Heart left ventricle (tissue), 13 donors: Measurements from ENCODE around the gene IL36B.

Source experiments
- POLR2A ChIP-seq, 2 donors: fragments of 450-650 bp; IDR thresholded peaks; one replicate each; pipeline ENCODE4 v1.6.1; 2017; ENCODE audit warnings: antibody characterized with exemption in 2 of 2, mild to moderate bottlenecking in 2 of 2, moderate library complexity in 2 of 2
- TF ChIP-seq, protein P1 (sequence below), 12 donors: fragments of 200-600 bp; sonication (generic) in 4 of 12; IDR thresholded peaks; one replicate each; pipeline versions ENCODE4 v1.5.0 to v1.8.0; 2018 to 2022; ENCODE audit warnings: antibody characterized with exemption in 12 of 12, mild to moderate bottlenecking in 5 of 12
- donor health status: ischemic (EF 13 %, LVEDD 7.1; RV severe dilation, severe dysfunction).
- donor health status: DM: no; HTN: yes; CAD: no.
- donor health status: DM: no; HTN: no; CAD: no.
- donor health status: ischemic (EF 25% LVEDD 6.9; RV normal size, moderate dysfunction).
- donor health status: ischemic (EF 25% LVEDD 5.7; RV mildly dilated, moderate dysfunction).
- donor health status: ischemic (EF 35%, LVEDD 5.7; RV mildly dilated, moderate dysfunction).
- donor health status: nonischemic (EF 11% LVEDD 7.7; RV severe dilation, severe dysfunction).
- donor health status: DM: yes; HTN: yes; CAD: no.
- donor health status: PGD.
- donor health status: ischemic (EF 29% LVEDD 5.4; RV normal size, mild dysfunction).
- donor health status: nonischemic (EF 23%, LVEDD 6.1; RV moderate dilation, normal function).

DNA sequence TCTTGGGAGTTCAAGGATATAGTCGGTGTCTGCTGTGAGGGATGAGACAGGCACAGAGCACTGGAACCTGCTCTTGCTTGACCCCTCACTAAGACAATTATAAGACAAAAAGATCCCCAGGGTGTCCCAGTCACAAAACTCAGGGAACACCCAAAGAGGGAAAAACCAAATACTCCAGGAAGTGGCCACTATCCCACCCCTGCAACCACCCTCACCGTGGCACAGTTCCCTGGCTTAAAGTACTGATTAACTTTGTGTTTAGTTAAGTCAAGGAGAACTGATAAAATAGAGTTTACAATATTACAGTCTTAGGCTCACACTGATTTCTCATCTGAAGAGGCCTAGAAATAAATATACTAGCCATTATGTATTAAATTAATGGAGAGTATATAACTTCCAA is 13.5 kb downstream of the IL36B start:
- TF ChIP-seq, protein P1, sequence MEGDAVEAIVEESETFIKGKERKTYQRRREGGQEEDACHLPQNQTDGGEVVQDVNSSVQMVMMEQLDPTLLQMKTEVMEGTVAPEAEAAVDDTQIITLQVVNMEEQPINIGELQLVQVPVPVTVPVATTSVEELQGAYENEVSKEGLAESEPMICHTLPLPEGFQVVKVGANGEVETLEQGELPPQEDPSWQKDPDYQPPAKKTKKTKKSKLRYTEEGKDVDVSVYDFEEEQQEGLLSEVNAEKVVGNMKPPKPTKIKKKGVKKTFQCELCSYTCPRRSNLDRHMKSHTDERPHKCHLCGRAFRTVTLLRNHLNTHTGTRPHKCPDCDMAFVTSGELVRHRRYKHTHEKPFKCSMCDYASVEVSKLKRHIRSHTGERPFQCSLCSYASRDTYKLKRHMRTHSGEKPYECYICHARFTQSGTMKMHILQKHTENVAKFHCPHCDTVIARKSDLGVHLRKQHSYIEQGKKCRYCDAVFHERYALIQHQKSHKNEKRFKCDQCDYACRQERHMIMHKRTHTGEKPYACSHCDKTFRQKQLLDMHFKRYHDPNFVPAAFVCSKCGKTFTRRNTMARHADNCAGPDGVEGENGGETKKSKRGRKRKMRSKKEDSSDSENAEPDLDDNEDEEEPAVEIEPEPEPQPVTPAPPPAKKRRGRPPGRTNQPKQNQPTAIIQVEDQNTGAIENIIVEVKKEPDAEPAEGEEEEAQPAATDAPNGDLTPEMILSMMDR (IDR thresholded peaks at IDR 0.05): no peak
- no peak for TF ChIP-seq POLR2A (IDR thresholded peaks at IDR 0.05)
